Activated CD8-positive, alpha-beta T cell treated with anti-CD3 and anti-CD28 coated beads for 36 hours (primary cell): ENCODE results near the gene OR4D5. TPM values are rescaled to one million over a fixed set of nuclear protein-coding genes. Genes with fewer than 3 reads are reported as not detected.

ENCODE experiments used
- ATAC-seq: fragments of 200-7000 bp; cut with Tn5 transposase; one replicate; pipeline ENCODE4 v1.10.0; 2021; ENCODE audit warnings: mild to moderate bottlenecking, moderate library complexity
- CTCF ChIA-PET: fragments of 350-600 bp; sonication (Branson Sonifier 250); formaldehyde crosslinking; loops from one replicate; lab custom pipeline; 2021; ENCODE audit warnings: antibody characterized with exemption; lab: Charles Lee
- POLR2A ChIA-PET: fragments of 350-600 bp; sonication (Branson Sonifier 250); formaldehyde crosslinking; loops from one replicate; lab custom pipeline; 2021; ENCODE audit warnings: antibody characterized with exemption; lab: Charles Lee
- DNase-seq: peaks from one replicate; pipeline ENCODE4 v3.0.0-alpha.2; 2020
- H3K27ac Mint-ChIP-seq: one replicate; pipeline ENCODE4 v1.8.0; 2021; ENCODE audit warnings: mild to moderate bottlenecking, mixed read lengths
- H3K27me3 Mint-ChIP-seq: one replicate; pipeline ENCODE4 v1.8.0; 2021; ENCODE audit warnings: mixed read lengths
- H3K36me3 Mint-ChIP-seq: one replicate; pipeline ENCODE4 v1.8.0; 2021; ENCODE audit warnings: low read depth, mixed read lengths
- H3K4me1 Mint-ChIP-seq: one replicate; pipeline ENCODE4 v1.8.0; 2021; ENCODE audit warnings: low read depth, mixed read lengths
- H3K4me3 Mint-ChIP-seq: one replicate; pipeline ENCODE4 v1.8.0; 2021; ENCODE audit warnings: mild to moderate bottlenecking, moderate library complexity, mixed read lengths
- H3K9me3 Mint-ChIP-seq: one replicate; pipeline ENCODE4 v1.8.0; 2021; ENCODE audit warnings: mixed read lengths
- CTCF ChIP-seq: fragments of 200-600 bp; IDR thresholded peaks from one replicate; pipeline ENCODE4 v1.8.0; 2022; ENCODE audit warnings: antibody characterized with exemption, mild to moderate bottlenecking
- intact Hi-C: fragments of 100-400 bp; cut with micrococcal nuclease; formaldehyde crosslinking; loops from one replicate; pipeline ENCODE4 v1.10.0; 2022
- total RNA-seq, 2 experiments: library from RNA; stranded (reverse); gene quantifications; one replicate each; pipeline ENCODE4 v1.2.3, GENCODE V29; 2021

The OR4D5 gene
- total RNA-seq, 2 experiments from 2014 or later, result not detected

DNA sequence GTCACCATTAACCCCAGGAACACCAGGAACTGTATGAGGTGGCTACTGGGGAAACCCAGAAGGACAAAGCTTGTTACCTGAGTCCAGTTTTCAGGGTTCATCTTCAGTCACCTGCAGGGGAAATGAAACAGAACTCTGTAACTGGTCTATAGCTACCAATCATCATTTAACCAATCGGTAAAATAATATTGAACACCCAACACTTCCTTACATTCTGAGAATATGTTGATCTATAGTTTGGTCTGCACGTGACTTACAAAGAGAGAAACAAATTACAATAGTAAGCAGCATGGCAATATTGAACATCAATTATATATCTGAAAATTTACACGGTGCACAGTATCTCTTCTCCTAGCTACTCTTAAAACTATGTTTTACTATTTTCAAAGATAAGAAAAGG is 4.3 kb downstream of the OR4D5 start, which contains the start of gene OR6T1:
TSS of gene OR6T1 (minus strand) at position 101 of the 400 bp plus-strand sequence. CDS start at position 101, 0 bp downstream.
- ATAC-seq, result no peak
- no peak within 1 kb of the TSS for H3K27ac Mint-ChIP-seq
- H3K36me3 Mint-ChIP-seq, result no peaks in the 10 kb centered on the region
- intact Hi-C loops, result no loop called here
- no peak for DNase-seq
- no peak within 1 kb of the TSS for H3K4me3 Mint-ChIP-seq
- ChIA-PET POLR2A (no interaction called here), CTCF (no interaction called here)
- no peaks in the 10 kb centered on the region for H3K9me3 Mint-ChIP-seq
- no peaks in the 10 kb centered on the region for H3K4me1 Mint-ChIP-seq
- TF ChIP-seq CTCF, result no peak
- H3K27me3 Mint-ChIP-seq, result peaks cover 5% of the 10 kb centered on the region

GRCh38 chr11:123945132-123945531 is 5.7 kb downstream of the OR4D5 start:
- H3K36me3 Mint-ChIP-seq, result no peaks in the 10 kb centered on the region
- H3K27ac Mint-ChIP-seq, result no peak overlapping the region
- TF ChIP-seq CTCF, result no peak
- no peak for ATAC-seq
- POLR2A ChIA-PET, result no interaction called here
- intact Hi-C loops, result no loop called here
- H3K4me3 Mint-ChIP-seq, result no peak overlapping the region
- H3K4me1 Mint-ChIP-seq, result no peaks in the 10 kb centered on the region
- CTCF ChIA-PET, result no interaction called here
- no peak for DNase-seq
- H3K9me3 Mint-ChIP-seq, result no peaks in the 10 kb centered on the region
- peaks cover 5% of the 10 kb centered on the region for H3K27me3 Mint-ChIP-seq

DNA sequence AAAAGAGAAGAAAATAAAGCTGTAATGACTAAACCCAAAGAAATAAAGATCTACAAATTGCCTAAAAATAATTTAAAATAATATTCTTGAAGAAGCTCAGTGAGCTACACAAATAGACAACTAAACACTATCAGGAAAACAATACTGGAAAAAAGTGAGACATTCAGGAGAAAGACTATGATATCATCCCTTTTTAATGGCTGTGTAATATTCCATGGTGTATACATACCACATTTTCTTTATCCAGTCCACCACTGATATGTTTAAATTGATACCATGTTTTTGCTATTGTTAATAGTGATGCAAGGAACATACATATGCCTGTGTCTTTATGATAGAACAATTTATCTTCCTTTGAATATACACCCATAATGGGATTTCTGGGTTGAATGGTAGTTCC is 17.3 kb downstream of the OR4D5 start:
- ATAC-seq (no peak), DNase-seq (no peak)
- intact Hi-C loops, result no loop called here
- H3K36me3 Mint-ChIP-seq, result no peaks in the 10 kb centered on the region
- H3K4me1 Mint-ChIP-seq, result no peaks in the 10 kb centered on the region
- ChIA-PET POLR2A (no interaction called here), CTCF (no interaction called here)
- no peak for TF ChIP-seq CTCF
- no peak overlapping the region for H3K4me3 Mint-ChIP-seq
- H3K9me3 Mint-ChIP-seq, result peaks cover 3% of the 10 kb centered on the region
- no peaks in the 10 kb centered on the region for H3K27me3 Mint-ChIP-seq
- no peak overlapping the region for H3K27ac Mint-ChIP-seq

- ChIA-PET CTCF (no interaction called here), POLR2A (no interaction called here)
- Mint-ChIP-seq H3K27ac (no peak overlapping the region), H3K27me3 (peaks cover 1% of the 10 kb centered on the region), H3K4me1 (no peaks in the 10 kb centered on the region), H3K4me3 (no peak overlapping the region), H3K36me3 (no peaks in the 10 kb centered on the region), H3K9me3 (no peaks in the 10 kb centered on the region)
- no peak for TF ChIP-seq CTCF
- no peak for ATAC-seq
- intact Hi-C loops, result no loop called here
- no peak for DNase-seq
Measured at GRCh38 chr11:123973816-123974215, 34.4 kb downstream of the OR4D5 start.

GRCh38 chr11:123976770-123977560 is 37.5 kb downstream of the OR4D5 start:
- Mint-ChIP-seq H3K4me3 (no peak overlapping the region), H3K36me3 (no peaks in the 10 kb centered on the region), H3K27ac (no peak overlapping the region), H3K27me3 (peaks cover 3% of the 10 kb centered on the region), H3K4me1 (no peaks in the 10 kb centered on the region), H3K9me3 (peaks cover 2% of the 10 kb centered on the region)
- ATAC-seq (no peak), DNase-seq (no peak)
- TF ChIP-seq CTCF, result no peak
- CTCF ChIA-PET, result no interaction called here
- intact Hi-C loops, result no loop called here
- POLR2A ChIA-PET, result interaction anchor here (0.7 kb wide), 1 partner anchor 26 kb away, joined by 3 read pairs; no protein-coding TSS in a partner anchor
